ENCODE results near the gene BTD.

The BTD gene

GRCh38 chr3:15667484-15667883 lies 65.9 kb downstream of the BTD start:
- Histone ChIP-seq H3K4me3 (ENCODE audit: low read length) (no peak overlapping the region), H3K9me3 (ENCODE audit: low read length) (no peaks in the 10 kb centered on the region), H3K4me1 (ENCODE audit: insufficient read depth, low read length) (peaks cover 9% of the 10 kb centered on the region), H3K36me3 (ENCODE audit: insufficient read depth, low read length) (peaks cover 26% of the 10 kb centered on the region), H2AFZ (ENCODE audit: low read depth, low read length) (no peak overlapping the region), H3K27me3 (ENCODE audit: insufficient read depth, low read length) (no peaks in the 10 kb centered on the region)

- Histone ChIP-seq H3K9me3 (ENCODE audit: low read length) (no peaks in the 10 kb centered on the region), H3K27me3 (ENCODE audit: insufficient read depth, low read length) (no peaks in the 10 kb centered on the region), H3K36me3 (ENCODE audit: insufficient read depth, low read length) (peaks cover 57% of the 10 kb centered on the region), H2AFZ (ENCODE audit: low read depth, low read length) (no peak overlapping the region), H3K4me1 (ENCODE audit: insufficient read depth, low read length) (no peaks in the 10 kb centered on the region), H3K4me3 (ENCODE audit: low read length) (no peak overlapping the region)
Observed at GRCh38 chr3:15673536-15673935, 72.0 kb downstream of the BTD start.

- no peak overlapping the region for H2AFZ ChIP-seq (ENCODE audit: low read depth, low read length)
- peaks cover 50% of the 10 kb centered on the region for H3K36me3 ChIP-seq (ENCODE audit: insufficient read depth, low read length)
Observed at GRCh38 chr3:15676259-15676658, 74.7 kb downstream of the BTD start.

GRCh38 chr3:15679306-15679705 lies 77.8 kb downstream of the BTD start:
- no peaks in the 10 kb centered on the region for H3K9me3 ChIP-seq (ENCODE audit: low read length)
- peaks cover 42% of the 10 kb centered on the region for H3K36me3 ChIP-seq (ENCODE audit: insufficient read depth, low read length)
- H3K4me3 ChIP-seq (ENCODE audit: low read length), result no peak overlapping the region
- no peaks in the 10 kb centered on the region for H3K27me3 ChIP-seq (ENCODE audit: insufficient read depth, low read length)
- H2AFZ ChIP-seq (ENCODE audit: low read depth, low read length), result no peak overlapping the region
- no peaks in the 10 kb centered on the region for H3K4me1 ChIP-seq (ENCODE audit: insufficient read depth, low read length)

More at GRCh38 chr3:15676259-15676658, 74.7 kb downstream of the BTD start:
- Histone ChIP-seq H3K4me1 (ENCODE audit: insufficient read depth, low read length) (no peaks in the 10 kb centered on the region), H3K4me3 (ENCODE audit: low read length) (no peak overlapping the region), H3K9me3 (ENCODE audit: low read length) (no peaks in the 10 kb centered on the region), H3K27me3 (ENCODE audit: insufficient read depth, low read length) (no peaks in the 10 kb centered on the region)

GRCh38 chr3:15681668-15682067 lies 80.1 kb downstream of the BTD start:
- no peak overlapping the region for H2AFZ ChIP-seq (ENCODE audit: low read depth, low read length)
- H3K4me1 ChIP-seq (ENCODE audit: insufficient read depth, low read length), result no peaks in the 10 kb centered on the region
- H3K36me3 ChIP-seq (ENCODE audit: insufficient read depth, low read length), result peaks cover 42% of the 10 kb centered on the region
- no peaks in the 10 kb centered on the region for H3K9me3 ChIP-seq (ENCODE audit: low read length)
- no peaks in the 10 kb centered on the region for H3K27me3 ChIP-seq (ENCODE audit: insufficient read depth, low read length)
- H3K4me3 ChIP-seq (ENCODE audit: low read length), result no peak overlapping the region

GRCh38 chr3:15682561-15683185 lies 81.1 kb downstream of the BTD start:
- H3K27me3 ChIP-seq (ENCODE audit: insufficient read depth, low read length), result no peaks in the 10 kb centered on the region
- peaks cover 32% of the 10 kb centered on the region for H3K36me3 ChIP-seq (ENCODE audit: insufficient read depth, low read length)
- H3K4me3 ChIP-seq (ENCODE audit: low read length), result no peak overlapping the region
- no peaks in the 10 kb centered on the region for H3K4me1 ChIP-seq (ENCODE audit: insufficient read depth, low read length)
- no peaks in the 10 kb centered on the region for H3K9me3 ChIP-seq (ENCODE audit: low read length)
- no peak overlapping the region for H2AFZ ChIP-seq (ENCODE audit: low read depth, low read length)

GRCh38 chr3:15683253-15683652 lies 81.7 kb downstream of the BTD start:
- no peaks in the 10 kb centered on the region for H3K9me3 ChIP-seq (ENCODE audit: low read length)
- no peaks in the 10 kb centered on the region for H3K27me3 ChIP-seq (ENCODE audit: insufficient read depth, low read length)
- no peaks in the 10 kb centered on the region for H3K4me1 ChIP-seq (ENCODE audit: insufficient read depth, low read length)
- no peak overlapping the region for H3K4me3 ChIP-seq (ENCODE audit: low read length)
- no peak overlapping the region for H2AFZ ChIP-seq (ENCODE audit: low read depth, low read length)
- peaks cover 28% of the 10 kb centered on the region for H3K36me3 ChIP-seq (ENCODE audit: insufficient read depth, low read length)

- Histone ChIP-seq H3K27me3 (ENCODE audit: insufficient read depth, low read length) (no peaks in the 10 kb centered on the region), H3K4me3 (ENCODE audit: low read length) (no peak overlapping the region), H3K9me3 (ENCODE audit: low read length) (no peaks in the 10 kb centered on the region), H2AFZ (ENCODE audit: low read depth, low read length) (no peak overlapping the region), H3K4me1 (ENCODE audit: insufficient read depth, low read length) (peaks cover 2% of the 10 kb centered on the region), H3K36me3 (ENCODE audit: insufficient read depth, low read length) (peaks cover 37% of the 10 kb centered on the region)
Observed at GRCh38 chr3:15685927-15686326, 84.4 kb downstream of the BTD start.

GRCh38 chr3:15690230-15690629 lies 88.7 kb downstream of the BTD start:
- Histone ChIP-seq H3K9me3 (ENCODE audit: low read length) (no peaks in the 10 kb centered on the region), H2AFZ (ENCODE audit: low read depth, low read length) (no peak overlapping the region), H3K4me3 (ENCODE audit: low read length) (no peak overlapping the region), H3K4me1 (ENCODE audit: insufficient read depth, low read length) (peaks cover 12% of the 10 kb centered on the region), H3K27me3 (ENCODE audit: insufficient read depth, low read length) (no peaks in the 10 kb centered on the region), H3K36me3 (ENCODE audit: insufficient read depth, low read length) (peaks cover 33% of the 10 kb centered on the region)

GRCh38 chr3:15690748-15691147 lies 89.2 kb downstream of the BTD start:
- H3K9me3 ChIP-seq (ENCODE audit: low read length), result no peaks in the 10 kb centered on the region

GRCh38 chr3:15693355-15693754 lies 91.8 kb downstream of the BTD start:
- Histone ChIP-seq H3K4me3 (ENCODE audit: low read length) (no peak overlapping the region), H3K9me3 (ENCODE audit: low read length) (no peaks in the 10 kb centered on the region), H3K4me1 (ENCODE audit: insufficient read depth, low read length) (peaks cover 12% of the 10 kb centered on the region), H2AFZ (ENCODE audit: low read depth, low read length) (no peak overlapping the region), H3K27me3 (ENCODE audit: insufficient read depth, low read length) (no peaks in the 10 kb centered on the region), H3K36me3 (ENCODE audit: insufficient read depth, low read length) (peaks cover 20% of the 10 kb centered on the region)

More at GRCh38 chr3:15690748-15691147, 89.2 kb downstream of the BTD start:
- no peak overlapping the region for H2AFZ ChIP-seq (ENCODE audit: low read depth, low read length)
- no peak overlapping the region for H3K4me3 ChIP-seq (ENCODE audit: low read length)
- no peaks in the 10 kb centered on the region for H3K27me3 ChIP-seq (ENCODE audit: insufficient read depth, low read length)
- H3K36me3 ChIP-seq (ENCODE audit: insufficient read depth, low read length), result peaks cover 31% of the 10 kb centered on the region
- peaks cover 12% of the 10 kb centered on the region for H3K4me1 ChIP-seq (ENCODE audit: insufficient read depth, low read length)

- H3K36me3 ChIP-seq (ENCODE audit: insufficient read depth, low read length), result peaks cover 9% of the 10 kb centered on the region
- peaks cover 12% of the 10 kb centered on the region for H3K4me1 ChIP-seq (ENCODE audit: insufficient read depth, low read length)
- H2AFZ ChIP-seq (ENCODE audit: low read depth, low read length), result no peak overlapping the region
- no peaks in the 10 kb centered on the region for H3K9me3 ChIP-seq (ENCODE audit: low read length)
- H3K4me3 ChIP-seq (ENCODE audit: low read length), result no peak overlapping the region
- no peaks in the 10 kb centered on the region for H3K27me3 ChIP-seq (ENCODE audit: insufficient read depth, low read length)
Observed at GRCh38 chr3:15694628-15695027, 93.1 kb downstream of the BTD start.
